DMS79 treated with DMSO at 0.1 percent for 48 hours (cell line): ENCODE measurements around the gene KATNAL1.
"Not testable (repeated sequence)": the region's sequence is repeated elsewhere in the genome, so short reads cannot be mapped to it uniquely, and the experiment has no call there.

Experiments
- DNase-seq: peaks from one replicate; lab custom pipeline; 2025; lab: John Stamatoyannopoulos, UW

KATNAL1 gene

DNA sequence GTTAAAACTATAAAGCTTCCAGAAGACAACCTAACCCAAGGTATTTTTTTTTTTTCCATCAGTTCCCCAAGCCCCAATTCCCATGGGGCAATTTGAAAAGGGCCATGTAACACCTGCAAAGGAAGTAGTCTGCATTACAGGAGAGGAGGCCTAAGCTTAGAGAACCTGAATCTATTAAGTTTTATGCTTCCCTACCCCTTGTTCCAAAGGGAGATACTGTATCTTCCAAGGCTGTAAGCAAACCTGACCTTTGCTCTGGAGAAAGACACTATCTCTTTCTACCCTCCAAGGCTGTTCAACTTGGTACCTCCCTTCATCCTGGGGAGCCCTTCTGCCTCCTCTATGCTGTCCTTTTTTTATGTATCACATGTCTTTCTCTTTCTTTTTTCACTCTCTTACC is 15.0 kb downstream of the KATNAL1 start:
- DNase-seq: no peak

DNA sequence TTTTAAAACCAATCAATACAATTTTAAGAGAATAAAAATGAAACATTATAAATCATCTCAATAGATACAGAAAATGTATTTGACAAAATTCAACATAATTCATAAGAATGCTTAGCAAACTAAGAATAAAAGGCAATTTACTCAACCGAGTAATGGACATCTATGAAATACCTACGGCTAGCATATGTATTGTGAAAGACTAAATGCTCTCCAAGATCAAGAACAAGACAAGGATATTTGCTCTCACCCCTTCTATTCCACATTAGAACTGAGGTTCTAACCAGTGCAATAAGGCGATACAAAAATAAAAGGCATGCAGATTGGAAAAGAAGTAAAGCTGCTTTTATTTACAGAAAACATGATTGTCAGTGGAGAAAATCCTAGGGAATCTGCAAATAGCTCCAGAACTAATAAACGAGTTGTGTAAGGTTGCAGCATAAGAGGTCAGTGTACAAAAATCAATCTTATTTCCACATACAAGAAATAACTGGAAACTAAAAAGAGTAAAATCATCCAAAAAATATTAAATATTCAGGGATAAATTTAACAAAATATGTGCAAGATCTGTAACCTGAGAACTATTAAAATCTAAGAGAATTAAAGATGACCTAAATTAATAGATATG is 16.4 kb downstream of the KATNAL1 start:
- no peak for DNase-seq

DNA sequence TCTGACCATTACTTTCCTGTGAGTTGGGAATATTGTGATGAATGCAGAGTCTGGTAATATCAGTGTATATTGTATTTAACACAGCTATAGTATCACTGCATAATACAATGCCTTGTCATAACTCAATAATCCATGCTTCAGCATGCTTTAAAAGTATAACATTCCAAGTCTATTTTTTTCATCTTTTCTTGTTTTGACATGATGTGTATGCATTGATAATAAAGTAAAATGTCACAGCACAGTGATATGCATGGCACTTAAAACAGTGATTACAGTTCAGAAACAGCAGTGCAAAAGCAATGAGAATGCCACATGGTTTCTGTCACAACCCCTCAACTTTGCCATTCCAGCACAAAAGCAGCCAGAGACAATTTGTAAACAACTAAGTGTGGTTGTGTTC is 17.8 kb downstream of the KATNAL1 start:
- DNase-seq: no peak

DNA sequence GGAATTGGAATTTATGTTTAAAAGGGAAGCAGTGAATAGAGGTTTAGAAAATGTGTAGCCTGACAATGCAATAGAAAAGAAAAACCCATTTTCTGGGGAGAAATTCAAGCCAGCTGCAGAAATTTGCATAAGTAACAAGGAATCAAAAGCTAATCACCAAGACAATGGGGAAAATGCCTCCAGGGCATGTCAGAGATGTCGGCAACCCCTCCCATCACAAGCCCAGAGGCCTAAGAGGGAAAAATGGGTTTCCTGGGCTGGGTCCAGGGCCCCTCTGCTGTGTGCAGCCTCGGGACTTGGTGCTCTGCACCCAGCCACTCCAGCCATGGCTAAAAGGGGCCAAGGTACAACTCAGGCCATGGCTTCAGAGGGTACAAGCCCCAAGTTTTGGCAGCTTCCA is 21.3 kb downstream of the KATNAL1 start:
- DNase-seq: not testable (repeated sequence)

DNA sequence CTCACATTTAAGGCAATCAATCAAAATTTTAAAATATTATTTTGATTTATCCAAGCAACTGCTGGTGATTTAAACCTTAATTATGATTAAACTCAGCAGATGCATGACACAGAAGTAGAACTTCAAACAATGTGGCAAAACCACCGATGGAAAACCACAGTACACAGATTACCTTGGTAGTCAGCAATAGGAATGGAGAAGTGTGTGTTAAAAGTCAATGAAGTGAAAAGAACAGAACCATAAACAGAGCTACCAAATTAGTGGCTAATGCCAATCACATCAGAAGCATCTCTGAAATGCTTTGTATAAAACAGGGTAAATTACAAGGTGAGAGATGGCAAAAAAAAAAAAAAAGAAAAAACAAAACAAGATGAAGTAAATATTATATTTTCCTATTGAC is 31.2 kb downstream of the KATNAL1 start:
- DNase-seq: no peak

DNA sequence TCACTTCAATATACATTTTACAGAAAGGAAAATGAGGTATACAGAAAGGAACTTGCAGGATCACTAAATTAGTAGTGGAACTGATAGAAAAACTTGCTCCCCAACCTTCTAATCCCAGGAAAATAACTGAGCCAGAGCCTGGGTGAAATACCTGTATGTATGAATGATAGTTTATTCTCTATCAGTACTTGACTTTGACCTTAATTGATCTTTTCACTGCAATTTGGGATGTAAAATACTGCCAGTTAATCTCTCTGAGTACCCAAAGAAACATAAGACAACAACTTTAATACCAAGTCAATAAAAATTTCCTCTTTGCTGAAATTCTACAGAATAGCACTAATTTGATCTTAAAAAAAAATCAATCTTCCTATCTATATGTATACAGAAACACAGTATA is 33.3 kb downstream of the KATNAL1 start:
- no peak for DNase-seq

DNA sequence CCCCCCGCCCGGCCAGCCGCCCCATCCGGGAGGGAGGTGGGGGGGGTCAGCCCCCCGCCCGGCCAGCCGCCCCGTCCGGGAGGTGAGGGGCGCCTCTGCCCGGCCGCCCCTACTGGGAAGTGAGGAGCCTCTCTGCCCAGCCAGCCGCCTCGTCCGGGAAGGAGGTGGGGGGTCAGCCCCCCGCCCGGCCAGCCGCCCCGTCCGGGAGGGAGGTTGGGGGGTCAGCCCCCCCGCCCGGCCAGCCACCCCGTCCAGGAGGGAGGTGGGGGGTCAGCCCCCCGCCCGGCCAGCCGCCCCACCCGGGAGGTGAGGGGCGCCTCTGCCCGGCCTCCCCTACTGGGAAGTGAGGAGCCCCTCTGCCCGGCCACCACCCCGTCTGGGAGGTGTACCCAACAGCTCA is 37.3 kb downstream of the KATNAL1 start:
- not testable (repeated sequence) for DNase-seq

DNA sequence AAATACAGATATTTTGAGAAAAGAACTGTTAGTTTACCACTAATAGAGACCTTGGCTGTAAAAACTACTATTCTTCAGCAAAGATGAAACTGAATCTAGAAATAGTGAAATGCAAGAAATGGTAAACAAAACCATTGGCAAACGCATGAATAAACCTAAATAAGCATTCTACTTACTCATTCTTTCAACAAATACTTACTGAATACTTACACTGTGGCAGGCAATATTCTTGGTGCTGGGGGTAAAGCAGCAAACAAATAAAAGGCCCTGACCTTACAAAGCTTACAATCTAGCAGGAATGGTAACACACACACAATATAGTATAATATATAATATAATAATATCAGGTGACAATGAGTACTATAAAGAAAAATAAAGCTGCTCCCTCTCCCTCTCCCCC is 38.7 kb downstream of the KATNAL1 start:
- DNase-seq: no peak

DNA sequence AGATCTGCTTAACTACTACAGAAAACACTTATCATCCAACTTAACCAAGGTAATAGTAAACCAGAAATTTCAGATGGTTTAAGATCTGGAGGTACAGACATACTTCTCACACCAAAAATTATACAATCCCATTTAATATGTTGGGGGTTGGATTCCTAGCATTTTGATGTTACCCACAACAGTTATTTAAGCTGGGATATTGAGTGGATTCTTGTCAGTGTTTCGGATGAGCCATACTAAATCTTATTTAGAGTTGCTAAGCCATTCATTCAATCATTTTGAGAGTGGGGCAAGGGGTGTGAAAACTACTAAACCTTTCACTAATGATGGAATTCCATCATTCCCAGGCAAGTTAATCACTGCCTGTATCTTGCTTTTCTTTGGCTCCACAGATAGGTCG is 40.6 kb downstream of the KATNAL1 start:
- no peak for DNase-seq

DNA sequence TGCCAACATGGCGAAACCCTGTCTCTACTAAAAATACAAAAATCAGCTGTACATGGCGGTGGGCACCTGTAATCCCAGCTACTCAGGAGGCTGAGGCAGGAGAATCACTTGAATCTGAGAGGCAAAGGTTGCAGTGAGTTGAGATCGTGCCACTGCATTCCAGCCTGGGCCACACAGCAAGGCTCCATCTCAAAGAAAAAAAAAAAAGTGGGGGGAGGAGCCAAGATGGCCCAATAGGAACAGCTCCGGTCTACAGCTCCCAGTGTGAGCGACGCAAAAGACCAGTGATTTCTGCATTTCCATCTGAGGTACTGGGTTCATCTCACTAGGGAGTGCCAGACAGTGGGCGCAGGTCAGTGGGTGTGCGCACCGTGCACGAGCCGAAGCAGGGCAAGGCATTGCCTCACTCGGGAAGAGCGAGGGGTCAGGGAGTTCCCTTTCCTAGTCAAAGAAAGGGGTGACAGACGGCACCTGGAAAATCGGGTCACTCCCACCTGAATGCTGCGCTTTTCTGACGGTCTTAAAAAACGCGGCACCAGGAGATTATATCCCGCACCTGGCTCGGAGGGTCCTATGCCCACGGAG is 48.1 kb downstream of the KATNAL1 start:
- DNase-seq: not testable (repeated sequence)

DNA sequence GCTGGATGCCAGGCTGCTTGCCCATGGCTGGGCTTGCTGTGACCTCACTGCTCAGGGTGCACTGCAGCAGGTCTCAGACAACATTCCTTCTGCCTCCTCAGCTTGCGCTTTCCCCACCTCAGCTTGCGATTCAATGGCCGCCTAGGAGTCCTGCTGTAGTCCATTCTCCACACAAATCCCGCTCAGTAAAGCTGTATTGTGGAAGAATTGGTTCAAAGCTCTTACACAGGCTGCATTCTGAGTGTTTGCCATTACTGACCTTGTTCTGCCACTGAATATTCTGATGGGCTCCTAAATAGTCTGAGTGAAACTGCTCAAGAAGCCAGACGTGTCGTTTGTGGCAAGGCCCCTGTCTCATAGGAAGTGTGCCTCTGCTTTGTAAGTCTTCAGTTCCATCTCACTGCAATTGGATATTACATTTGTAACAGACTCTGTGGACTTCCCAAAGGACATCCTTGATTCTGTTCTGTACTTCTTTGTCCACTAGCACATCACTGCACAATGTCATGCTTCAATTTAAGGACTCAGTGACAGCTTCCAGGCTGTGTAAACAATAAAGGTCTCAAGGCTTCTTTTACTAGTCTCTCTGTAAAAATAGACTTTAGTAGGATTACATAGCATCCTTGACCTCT is 49.8 kb downstream of the KATNAL1 start:
- DNase-seq: no peak

DNA sequence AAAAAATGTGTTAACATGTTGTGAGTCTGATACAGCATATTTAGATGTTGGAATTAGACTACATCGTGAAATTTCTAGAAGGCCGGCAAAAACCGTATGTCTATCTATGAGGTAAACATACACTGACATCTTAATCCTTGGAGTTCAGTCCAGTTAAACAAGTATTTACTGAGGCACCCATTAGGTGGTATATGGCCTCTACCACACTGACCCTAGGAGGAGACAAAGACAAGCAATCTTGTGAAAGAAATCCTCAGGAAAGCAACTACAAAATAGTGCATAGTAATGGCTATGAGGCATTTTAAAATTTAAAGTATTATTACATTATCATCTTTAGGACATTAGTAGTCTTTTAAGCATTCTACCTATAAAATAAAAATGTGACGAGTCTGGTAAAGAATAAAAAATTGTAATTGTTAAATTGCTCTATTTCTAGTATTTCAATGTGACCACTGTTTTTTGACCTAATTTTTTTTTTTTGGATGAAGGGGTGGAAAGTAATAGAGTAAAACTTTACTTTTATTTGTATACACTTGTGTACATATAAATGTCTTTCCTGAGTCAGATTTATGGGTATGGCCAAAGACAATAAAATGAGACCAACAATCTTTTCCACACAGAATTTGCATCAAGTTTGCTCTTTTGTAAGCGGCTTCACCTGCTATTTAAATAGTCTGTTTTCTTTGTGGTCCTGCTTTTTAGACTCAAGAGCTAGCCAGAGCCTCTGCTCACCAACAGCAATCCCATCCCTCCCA is 50.5 kb downstream of the KATNAL1 start:
- no peak for DNase-seq

DNA sequence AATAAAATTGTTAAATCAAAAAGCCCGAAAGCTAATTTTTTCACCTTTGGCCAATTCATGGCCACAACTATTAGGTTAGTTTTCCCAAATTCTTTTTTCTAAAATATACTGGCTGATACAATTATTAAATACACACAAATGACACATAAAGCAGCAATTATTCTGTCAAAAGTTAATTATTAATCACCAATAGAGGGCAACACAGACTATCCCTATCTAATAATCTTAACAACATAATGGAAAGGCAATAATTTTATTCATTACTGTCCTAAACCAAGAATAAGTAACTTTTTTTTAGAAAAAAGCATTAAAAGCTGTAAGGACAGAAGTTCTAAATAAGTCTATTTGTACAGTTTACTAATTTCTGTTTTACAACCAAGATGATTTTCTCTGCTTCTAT is 51.7 kb downstream of the KATNAL1 start:
- no peak for DNase-seq

DNA sequence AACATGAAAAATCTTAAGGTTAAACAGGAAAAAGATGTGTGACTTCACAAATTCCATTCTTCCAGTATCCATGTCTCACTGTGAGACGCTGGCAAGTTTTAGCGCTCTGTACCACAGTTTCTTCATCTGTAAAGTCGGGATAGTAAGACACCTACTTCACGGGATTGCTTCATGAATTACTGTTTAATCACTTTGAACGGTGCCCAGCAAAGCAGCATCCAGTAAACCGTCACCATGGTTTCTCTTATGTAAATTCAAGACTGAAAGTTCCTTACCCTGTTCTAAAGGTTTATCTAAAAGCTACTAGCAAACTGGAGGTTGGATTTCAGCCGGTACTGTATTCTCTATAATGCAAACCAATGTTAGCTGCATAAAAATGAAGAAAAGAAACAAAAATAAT is 53.5 kb downstream of the KATNAL1 start:
- DNase-seq: no peak

DNA sequence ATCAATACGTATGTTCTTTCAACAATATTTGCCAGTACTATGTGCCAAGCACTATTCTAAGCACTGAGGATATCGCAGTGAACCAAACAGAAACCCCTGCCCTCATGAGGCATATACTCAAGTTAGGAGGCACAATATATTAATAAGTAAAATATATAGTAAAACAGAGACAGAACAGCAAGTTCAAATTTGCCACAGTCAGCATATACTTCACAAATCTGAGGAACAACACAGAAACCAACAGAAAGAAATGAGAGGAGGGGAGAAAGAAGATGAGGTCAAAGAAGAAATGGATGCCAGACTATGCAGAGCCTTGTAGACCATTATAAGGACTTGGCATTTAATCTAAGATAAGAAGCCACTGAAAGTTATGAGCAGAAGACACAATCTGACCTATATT is 59.9 kb downstream of the KATNAL1 start:
- no peak for DNase-seq

DNA sequence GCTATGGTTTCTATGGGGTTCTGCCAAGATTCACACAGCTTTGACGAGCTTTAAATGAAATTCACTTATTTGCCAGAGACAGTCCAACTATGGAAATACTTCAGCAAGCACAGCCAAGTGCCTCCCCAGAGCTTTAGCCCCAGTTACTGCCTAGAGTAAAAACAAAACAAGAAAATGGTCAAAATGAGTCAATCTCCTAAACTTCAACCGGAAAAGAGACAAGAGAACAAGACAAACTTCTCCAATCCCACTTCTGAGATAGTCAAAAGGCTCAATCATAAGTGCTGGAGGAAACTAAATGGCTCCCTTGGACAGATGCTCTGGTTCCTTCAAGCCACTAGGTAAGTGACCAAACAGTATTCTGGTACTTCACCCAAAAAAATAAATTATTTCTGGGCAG is 65.8 kb downstream of the KATNAL1 start:
- DNase-seq: no peak

DNA sequence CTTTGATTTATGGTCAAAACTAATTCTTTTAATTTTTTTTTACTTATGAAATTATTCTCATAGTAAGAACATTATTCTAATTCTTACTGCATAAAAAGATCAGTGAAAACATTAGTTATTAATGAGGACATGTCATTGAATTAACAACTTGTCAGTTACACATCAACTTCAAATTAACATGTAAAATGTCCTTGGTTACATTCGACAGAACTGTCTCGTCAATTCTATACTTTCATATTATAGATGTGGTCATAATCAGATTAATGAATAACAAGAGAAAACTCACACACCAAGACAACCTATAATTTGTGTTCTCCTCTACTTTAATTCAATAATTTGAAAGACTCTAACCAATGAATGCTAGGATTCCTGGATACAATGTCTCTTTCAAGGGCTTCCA is 66.7 kb downstream of the KATNAL1 start:
- no peak for DNase-seq

DNA sequence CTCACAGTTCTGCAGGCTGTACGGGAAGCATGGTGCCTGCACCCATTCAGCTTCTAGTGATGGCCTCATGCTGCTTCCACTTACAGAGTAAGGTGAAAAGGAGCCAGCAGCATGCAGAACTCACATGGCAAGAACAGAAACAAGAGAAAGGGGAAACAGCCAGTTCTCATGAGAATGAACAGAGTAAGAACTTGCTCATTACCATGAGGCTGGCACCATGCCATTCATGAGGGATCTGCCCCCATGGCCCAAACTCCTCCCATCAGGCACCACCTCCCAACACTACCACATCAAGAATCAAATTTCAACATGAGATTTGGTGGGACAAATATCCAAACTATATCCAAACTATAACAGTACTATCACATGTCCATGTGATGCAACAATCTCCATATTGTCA is 72.1 kb downstream of the KATNAL1 start:
- no peak for DNase-seq

DNA sequence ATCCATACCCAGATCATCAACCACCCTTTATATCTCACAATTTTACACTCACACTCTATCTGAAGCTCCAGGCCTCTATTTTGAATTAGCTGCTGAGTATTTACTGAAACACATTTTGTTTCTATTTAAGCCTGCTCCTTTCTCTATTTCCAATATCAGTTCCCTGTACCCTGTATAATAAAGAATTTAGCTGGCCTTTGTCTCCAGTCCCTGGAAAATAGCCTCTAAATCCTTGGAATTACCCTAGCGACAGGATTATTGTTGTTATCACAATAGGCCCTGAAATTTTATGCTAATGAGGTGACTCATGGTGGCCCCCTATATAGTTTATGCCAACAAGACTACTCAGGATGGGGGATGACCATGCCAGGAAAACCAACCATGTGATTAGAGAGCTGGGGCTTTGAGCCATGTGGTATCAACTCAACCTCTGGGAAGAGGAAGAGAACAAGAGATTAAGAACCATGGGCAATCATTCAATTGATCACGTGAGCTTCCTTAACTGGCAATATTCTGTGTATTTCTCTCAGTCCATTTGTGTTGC is 72.7 kb downstream of the KATNAL1 start:
- DNase-seq: no peak

DNA sequence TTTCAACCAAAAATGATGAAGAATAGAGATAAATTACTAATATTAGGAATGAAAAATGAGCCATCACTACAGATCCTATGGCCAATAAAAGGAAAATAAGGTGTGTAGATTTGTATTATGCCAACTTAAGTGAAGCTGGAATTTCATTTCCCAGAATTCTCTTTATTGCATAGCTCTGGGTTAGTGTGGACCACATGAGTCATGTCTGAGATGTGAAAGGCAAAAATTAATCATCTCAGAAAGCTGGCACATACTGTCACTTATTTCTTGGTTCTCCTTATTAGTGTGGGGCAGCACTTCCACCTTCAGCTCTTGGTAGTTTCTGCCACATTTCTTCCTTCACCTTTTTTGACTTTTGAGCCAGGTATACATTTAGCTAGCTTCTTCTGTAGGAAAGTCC is 82.6 kb downstream of the KATNAL1 start:
- no peak for DNase-seq

DNA sequence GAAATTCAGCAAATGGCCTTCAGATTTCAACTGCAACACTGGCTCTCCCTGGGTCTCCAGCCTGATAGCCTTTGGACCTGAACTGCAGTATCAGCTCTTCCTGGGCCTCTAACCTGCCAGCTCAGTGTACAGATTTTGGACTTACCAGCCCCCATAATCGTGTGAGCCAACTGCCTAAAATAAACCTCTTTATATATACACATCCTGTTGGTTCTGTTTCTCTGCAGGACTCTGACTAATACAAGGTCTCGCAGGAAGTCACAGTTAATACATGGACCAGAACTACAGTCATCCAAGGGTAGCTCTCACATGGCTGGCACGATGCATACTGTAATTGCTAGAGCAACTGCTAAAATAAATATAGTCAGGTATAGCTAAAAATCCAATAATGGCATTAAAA is 85.1 kb downstream of the KATNAL1 start:
- DNase-seq: no peak

DNA sequence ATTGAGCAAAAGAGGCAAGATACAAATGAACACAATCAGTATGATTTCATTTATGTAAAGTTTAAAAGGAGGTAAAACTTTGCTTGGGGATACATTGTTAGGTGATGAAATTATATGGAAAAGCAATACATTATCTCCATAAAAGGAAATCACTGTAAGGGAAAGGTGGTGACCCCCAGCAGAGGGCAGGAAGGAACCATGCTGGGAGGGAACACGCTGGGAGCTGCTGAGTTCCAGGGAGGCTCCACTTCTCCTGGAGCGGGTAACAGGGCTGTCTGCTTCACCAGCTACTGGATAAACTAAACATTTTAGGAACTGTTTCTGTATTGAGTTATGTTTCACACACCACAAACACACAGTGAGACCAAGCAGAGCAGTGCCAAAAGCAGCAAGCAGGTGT is 91.2 kb downstream of the KATNAL1 start:
- DNase-seq: no peak

DNA sequence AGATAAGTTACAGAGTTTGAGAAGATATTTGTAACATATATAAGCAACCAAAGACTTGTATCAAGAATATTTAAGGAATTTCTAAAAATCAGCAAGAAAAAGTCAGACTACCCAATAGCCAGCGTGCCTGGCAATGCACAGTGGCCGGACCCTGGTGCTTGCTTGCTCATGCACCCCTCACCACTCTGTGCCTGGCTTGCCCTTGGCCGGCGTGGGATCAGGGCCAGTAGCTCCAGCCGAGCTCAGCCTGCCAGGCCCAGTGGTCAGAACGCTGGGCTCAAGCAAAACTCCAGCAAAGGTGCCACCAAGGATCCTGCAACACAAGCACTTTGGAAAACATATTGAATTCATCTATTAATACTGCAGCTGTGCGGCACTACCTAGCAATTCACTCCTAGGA is 95.1 kb downstream of the KATNAL1 start:
- no peak for DNase-seq
